Mesenchymal stem cell (in vitro differentiated cells and primary cell): Measurements from ENCODE around the gene ADH5.

Experiments used
- DNase-seq: peaks from one replicate; pipeline ENCODE4 v3.0.0-alpha.2; 2013
- H2AFZ ChIP-seq: one replicate; pipeline ENCODE4 v1.6.1; 2013; ENCODE audit warnings: low read depth, mild to moderate bottlenecking, control low read depth, inconsistent platforms, low read length, moderate library complexity
- H2AK5ac ChIP-seq: 2 replicates; pipeline ENCODE4 v1.6.1; 2013; ENCODE audit warnings: low read length, moderate library complexity, mild to moderate bottlenecking, inconsistent platforms; ENCODE audit not compliant: severe bottlenecking
- H2BK120ac ChIP-seq: one replicate; pipeline ENCODE4 v1.6.1; 2013; ENCODE audit warnings: low read depth, mild to moderate bottlenecking, inconsistent platforms, low read length, moderate library complexity
- H2BK12ac ChIP-seq, 2 experiments: one replicate each; pipeline ENCODE4 v1.6.1; 2013; ENCODE audit warnings: inconsistent platforms in 2 of 2, low read length in 2 of 2, mild to moderate bottlenecking in 2 of 2, moderate library complexity in 2 of 2, control low read depth in 1 of 2
- H2BK15ac ChIP-seq: one replicate; pipeline ENCODE4 v1.6.1; 2013; ENCODE audit warnings: mild to moderate bottlenecking, low read depth, inconsistent platforms; ENCODE audit not compliant: poor library complexity, severe bottlenecking
- H2BK5ac ChIP-seq: 2 replicates; pipeline ENCODE4 v1.6.1; 2013; ENCODE audit warnings: low read depth, mild to moderate bottlenecking, low read length, control low read depth, inconsistent platforms; ENCODE audit not compliant: poor library complexity, severe bottlenecking
- H3K14ac ChIP-seq, 2 experiments: one replicate each; pipeline ENCODE4 v1.6.1; 2013; ENCODE audit warnings: inconsistent platforms in 2 of 2, low read length in 2 of 2, control low read depth in 1 of 2, mild to moderate bottlenecking in 1 of 2, moderate library complexity in 1 of 2
- H3K18ac ChIP-seq, 2 experiments: one replicate each; pipeline ENCODE4 v1.6.1; 2013; ENCODE audit warnings: inconsistent platforms in 2 of 2, low read length in 2 of 2, control low read depth in 1 of 2, low read depth in 1 of 2, mild to moderate bottlenecking in 1 of 2
- H3K23ac ChIP-seq, 2 experiments: one replicate each; pipeline ENCODE4 v1.6.1; 2013; ENCODE audit warnings: inconsistent platforms in 2 of 2, low read length in 2 of 2, mild to moderate bottlenecking in 2 of 2, moderate library complexity in 2 of 2, control low read depth in 1 of 2
- H3K27ac ChIP-seq: 2 replicates; pipeline ENCODE4 v1.5.1; 2013; ENCODE audit warnings: mild to moderate bottlenecking, moderate library complexity, low read length, control low read depth, inconsistent platforms; ENCODE audit not compliant: poor library complexity, severe bottlenecking
- H3K27me3 ChIP-seq, 2 experiments: 2 replicates each; pipeline versions ENCODE4 v1.6.1 to v1.7.0; 2013; ENCODE audit warnings: low read length in 2 of 2, mild to moderate bottlenecking in 2 of 2, moderate library complexity in 2 of 2, control low read depth in 1 of 2, inconsistent platforms in 1 of 2; ENCODE audit not compliant: control insufficient read depth in 1 of 2, insufficient read depth in 1 of 2
- H3K36me3 ChIP-seq, 2 experiments: 2 replicates each; pipeline versions ENCODE4 v1.6.1 to v1.7.0; 2013; ENCODE audit warnings: low read length in 2 of 2, control low read depth in 1 of 2, inconsistent platforms in 1 of 2, low read depth in 1 of 2, mild to moderate bottlenecking in 1 of 2; ENCODE audit not compliant: insufficient read depth in 2 of 2, control insufficient read depth in 1 of 2
- H3K4ac ChIP-seq, 2 experiments: one replicate each; pipeline ENCODE4 v1.6.1; 2013; ENCODE audit warnings: inconsistent platforms in 2 of 2, low read length in 2 of 2, mild to moderate bottlenecking in 2 of 2, moderate library complexity in 2 of 2, control low read depth in 1 of 2, low read depth in 1 of 2
- H3K4me1 ChIP-seq: 2 replicates; pipeline ENCODE4 v1.6.1; 2013; ENCODE audit warnings: low read depth, low read length, control low read depth; ENCODE audit not compliant: control insufficient read depth, insufficient read depth
- H3K4me2 ChIP-seq: 2 replicates; pipeline ENCODE4 v1.6.1; 2013; ENCODE audit warnings: low read length, mild to moderate bottlenecking, inconsistent platforms; ENCODE audit not compliant: poor library complexity, severe bottlenecking
- H3K4me3 ChIP-seq, 2 experiments: 2 replicates each; pipeline versions ENCODE4 v1.5.1 to v1.7.0; 2013; ENCODE audit warnings: low read length in 2 of 2, mild to moderate bottlenecking in 2 of 2, control low read depth in 1 of 2, low read depth in 1 of 2; ENCODE audit not compliant: insufficient read depth in 1 of 2
- H3K79me1 ChIP-seq: replicated peaks from 2 replicates; pipeline ENCODE4 v1.6.1; 2013; ENCODE audit warnings: mild to moderate bottlenecking, control low read depth, low read length, inconsistent platforms; ENCODE audit not compliant: poor library complexity, severe bottlenecking
- H3K9ac ChIP-seq: 2 replicates; pipeline ENCODE4 v1.7.0; 2013; ENCODE audit warnings: mild to moderate bottlenecking, low read length, moderate library complexity
- H3K9me3 ChIP-seq: 2 replicates; pipeline ENCODE4 v1.7.0; 2013; ENCODE audit warnings: mild to moderate bottlenecking, low read length; ENCODE audit not compliant: control insufficient read depth
- H4K8ac ChIP-seq: one replicate; pipeline ENCODE4 v1.6.1; 2013; ENCODE audit warnings: inconsistent platforms, mild to moderate bottlenecking, low read length, moderate library complexity
- H4K91ac ChIP-seq: one replicate; pipeline ENCODE4 v1.6.1; 2013; ENCODE audit warnings: mild to moderate bottlenecking, low read length, inconsistent platforms
- WGBS: methylation state at CpG from one replicate; pipeline ENCODE4 v1.1.7; 2013; ENCODE audit warnings: mixed read lengths; 5-methylcytosine and 5-hydroxymethylcytosine counted together

ADH5 gene

DNA sequence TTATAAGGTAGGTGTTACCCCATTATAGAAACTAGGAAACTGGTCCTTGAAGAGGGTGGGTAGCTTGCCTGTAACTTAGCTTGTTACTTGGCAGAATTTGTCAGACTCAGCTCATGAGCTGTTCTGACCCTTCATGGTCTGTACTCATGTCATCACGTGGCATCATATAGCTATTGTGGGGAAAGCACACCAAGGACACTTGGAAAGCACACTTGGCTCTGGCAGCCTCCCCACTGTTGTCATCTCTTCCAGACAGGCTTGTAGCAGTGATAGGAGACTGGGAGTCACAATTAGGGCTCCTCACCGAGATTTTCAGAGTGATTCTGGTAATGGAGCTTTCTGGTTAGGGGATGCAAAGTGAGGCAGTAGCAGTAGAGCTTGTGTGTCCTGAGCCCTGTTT, 30.4 kb downstream of the ADH5 start:
- H3K79me1 ChIP-seq: peaks cover 9% of the 10 kb centered on the region
- no peak overlapping the region for H3K18ac ChIP-seq
- no peak overlapping the region for H4K8ac ChIP-seq
- no peak overlapping the region for H3K4me2 ChIP-seq
- H2AFZ ChIP-seq: no peak overlapping the region
- H3K4me1 ChIP-seq: peaks cover 6% of the 10 kb centered on the region
- no peak overlapping the region for H2BK15ac ChIP-seq
- H3K9ac ChIP-seq: no peak overlapping the region
- H3K9me3 ChIP-seq: no peaks in the 10 kb centered on the region
- H3K23ac ChIP-seq: no peak overlapping the region
- no peak overlapping the region for H3K4ac ChIP-seq
- H3K14ac ChIP-seq: no peak overlapping the region
- no peak overlapping the region for H2BK120ac ChIP-seq
- peak overlapping the region; percentile 80 for H2AK5ac ChIP-seq
- no peaks in the 10 kb centered on the region for H3K27me3 ChIP-seq
- H2BK5ac ChIP-seq: no peak overlapping the region
- no peak for DNase-seq
- peaks cover 8 to 66% of the 10 kb centered on the region in 2 experiments for H3K36me3 ChIP-seq
- peak overlapping the region; percentile 99 for H3K27ac ChIP-seq
- 94% methylated on average over 2 of the region's 2 CpGs for WGBS
- no peak overlapping the region for H3K4me3 ChIP-seq
- H2BK12ac ChIP-seq: no peak overlapping the region
- H4K91ac ChIP-seq: no peak overlapping the region

DNA sequence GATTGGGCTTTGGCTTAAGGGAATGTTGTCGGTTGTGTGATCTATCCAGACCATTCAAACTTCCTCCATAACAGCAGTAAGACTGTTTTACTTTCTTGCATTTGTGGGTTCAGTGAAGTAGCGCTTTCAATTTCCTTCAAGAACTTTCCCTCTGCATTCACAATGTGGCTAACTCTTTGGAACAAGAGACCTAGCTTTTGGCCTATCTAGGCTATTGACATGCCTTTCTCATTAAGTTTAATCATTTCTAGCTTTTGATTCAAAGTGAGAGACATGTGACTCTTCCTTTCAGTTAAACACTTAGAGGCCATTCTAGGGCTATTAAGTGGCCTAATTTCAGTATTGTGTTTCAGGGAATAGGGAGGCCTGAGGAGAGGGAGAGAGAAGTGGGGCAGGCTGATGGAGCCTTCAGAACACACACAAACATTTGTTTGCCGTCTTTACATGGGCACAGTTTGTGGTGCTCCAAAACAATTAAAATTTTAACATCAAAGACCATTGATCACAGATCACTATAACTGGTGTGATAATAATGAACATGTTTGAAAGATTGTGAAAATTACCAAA, 34.1 kb downstream of the ADH5 start:
- no peak overlapping the region for H3K23ac ChIP-seq
- no peak overlapping the region for H2BK5ac ChIP-seq
- H2BK12ac ChIP-seq: no peak overlapping the region
- no peak overlapping the region for H3K9ac ChIP-seq
- H4K91ac ChIP-seq: no peak overlapping the region
- no peak overlapping the region for H3K4me2 ChIP-seq
- H2AFZ ChIP-seq: no peak overlapping the region
- peaks cover 20 to 77% of the 10 kb centered on the region in 2 experiments for H3K36me3 ChIP-seq
- no peak overlapping the region for H2AK5ac ChIP-seq
- peaks cover 18% of the 10 kb centered on the region for H3K79me1 ChIP-seq
- no peak overlapping the region for H4K8ac ChIP-seq
- H3K27ac ChIP-seq: no peak overlapping the region
- no peaks in the 10 kb centered on the region for H3K9me3 ChIP-seq
- WGBS: 100% methylated on average over 2 of the region's 3 CpGs
- H3K4me1 ChIP-seq: peaks cover 3% of the 10 kb centered on the region
- H3K4me3 ChIP-seq: no peak overlapping the region
- no peak overlapping the region for H3K18ac ChIP-seq
- no peak overlapping the region for H2BK120ac ChIP-seq
- H3K4ac ChIP-seq: no peak overlapping the region
- no peak overlapping the region for H3K14ac ChIP-seq
- no peak overlapping the region for H2BK15ac ChIP-seq
- H3K27me3 ChIP-seq: no peaks in the 10 kb centered on the region
- DNase-seq: no peak

DNA sequence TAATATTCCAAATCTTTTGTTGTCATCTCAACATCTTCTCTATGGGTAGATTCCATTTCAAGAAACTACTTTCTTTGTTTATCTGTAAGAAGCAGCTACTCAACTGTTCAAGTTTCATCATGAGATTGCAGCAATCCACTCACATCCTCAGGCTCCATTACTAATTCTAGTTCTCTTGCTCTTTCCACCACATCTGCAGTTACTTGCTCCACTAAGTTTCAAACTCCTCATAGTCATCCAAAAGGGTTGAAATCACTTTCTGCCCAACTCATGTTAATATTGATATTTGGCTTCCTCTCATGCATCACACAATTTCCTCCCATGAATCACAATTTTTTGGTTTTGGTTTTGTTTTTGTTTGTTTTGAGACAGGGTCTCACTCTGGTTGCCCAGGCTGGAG, 35.7 kb downstream of the ADH5 start:
- H2BK15ac ChIP-seq: no peak overlapping the region
- H2BK12ac ChIP-seq: no peak overlapping the region
- H3K9ac ChIP-seq: peak overlapping the region; percentile 30
- H3K4me1 ChIP-seq: peaks cover 1% of the 10 kb centered on the region
- no peak overlapping the region for H2BK120ac ChIP-seq
- no peak overlapping the region for H4K91ac ChIP-seq
- H3K4me2 ChIP-seq: no peak overlapping the region
- no peak overlapping the region for H2AK5ac ChIP-seq
- peaks cover 18 to 76% of the 10 kb centered on the region in 2 experiments for H3K36me3 ChIP-seq
- H3K79me1 ChIP-seq: peaks cover 21% of the 10 kb centered on the region
- H2AFZ ChIP-seq: no peak overlapping the region
- H3K23ac ChIP-seq: no peak overlapping the region
- H2BK5ac ChIP-seq: no peak overlapping the region
- peak; percentile 36 for DNase-seq
- H3K4ac ChIP-seq: no peak overlapping the region
- no peaks in the 10 kb centered on the region for H3K9me3 ChIP-seq
- no peak overlapping the region for H3K4me3 ChIP-seq
- no peak overlapping the region for H3K27ac ChIP-seq
- no peak overlapping the region for H3K14ac ChIP-seq
- no peak overlapping the region for H3K18ac ChIP-seq
- H3K27me3 ChIP-seq: no peaks in the 10 kb centered on the region
- H4K8ac ChIP-seq: no peak overlapping the region

DNA sequence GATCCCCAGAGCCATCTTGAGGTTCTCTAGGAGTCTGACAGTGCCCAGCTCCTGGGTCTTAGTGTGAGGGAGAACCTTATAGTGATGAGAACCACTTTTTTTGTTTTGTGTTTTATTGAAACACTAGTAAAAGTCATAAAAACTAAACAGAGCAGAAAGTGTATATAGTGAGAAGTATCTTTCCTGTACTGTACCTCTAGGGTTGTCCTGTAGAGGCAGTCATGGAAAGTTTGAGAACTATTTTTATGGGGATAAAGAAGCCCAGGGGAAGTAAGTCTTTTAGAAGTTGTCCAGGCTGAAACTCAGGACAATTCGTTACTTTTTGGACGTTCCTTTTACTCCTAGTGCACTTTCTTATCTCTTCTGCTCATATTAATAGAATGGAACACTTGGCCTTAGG, 40.9 kb downstream of the ADH5 start:
- Histone ChIP-seq H4K91ac (no peak overlapping the region), H3K4me1 (no peaks in the 10 kb centered on the region), H3K27ac (no peak overlapping the region), H3K9me3 (no peaks in the 10 kb centered on the region), H4K8ac (no peak overlapping the region), H2BK15ac (no peak overlapping the region), H3K9ac (no peak overlapping the region), H2BK12ac (no peak overlapping the region), H3K4me3 (no peak overlapping the region), H3K23ac (no peak overlapping the region), H2BK120ac (no peak overlapping the region), H2AK5ac (no peak overlapping the region), H2BK5ac (no peak overlapping the region), H3K36me3 (peaks cover 23 to 84% of the 10 kb centered on the region in 2 experiments), H3K27me3 (no peaks in the 10 kb centered on the region), H3K79me1 (peaks cover 31% of the 10 kb centered on the region), H2AFZ (no peak overlapping the region), H3K4ac (no peak overlapping the region), H3K4me2 (no peak overlapping the region), H3K18ac (no peak overlapping the region), H3K14ac (no peak overlapping the region)
- DNase-seq: no peak
- WGBS: no CpG with 5 or more reads among the region's 2 CpGs
